Thymus (tissue), 11 donors: ENCODE results near the gene OTOF. TPM values are rescaled to one million over a fixed set of nuclear protein-coding genes. Genes with fewer than 3 reads are reported as not detected.

Experiments
- DNase-seq, 9 donors: peaks; one replicate each; pipeline ENCODE4 v3.0.0-alpha.2; 2013; ENCODE audit warnings: low spot score in 9 of 9, low read depth in 6 of 9, missing footprints in 1 of 9
- H3K27ac ChIP-seq, 2 donors: one replicate each; pipeline ENCODE4 v1.5.1; 2013; ENCODE audit warnings: control low read depth in 1 of 2, low read depth in 1 of 2, low read length in 1 of 2, mild to moderate bottlenecking in 1 of 2, moderate library complexity in 1 of 2
- H3K27me3 ChIP-seq, 2 donors: one replicate each; pipeline ENCODE4 v1.5.1; 2013; ENCODE audit warnings: low read length in 1 of 2; ENCODE audit not compliant: control insufficient read depth in 2 of 2, insufficient read depth in 1 of 2
- H3K36me3 ChIP-seq, 2 donors: one replicate each; pipeline ENCODE4 v1.5.1; 2013; ENCODE audit warnings: low read length in 1 of 2, mild to moderate bottlenecking in 1 of 2, moderate library complexity in 1 of 2; ENCODE audit not compliant: control insufficient read depth in 2 of 2, insufficient read depth in 2 of 2
- H3K4me1 ChIP-seq, 2 donors: one replicate each; pipeline ENCODE4 v1.5.1; 2013; ENCODE audit warnings: low read length in 2 of 2; ENCODE audit not compliant: control insufficient read depth in 2 of 2, insufficient read depth in 2 of 2
- H3K4me3 ChIP-seq, 2 donors: one replicate each; pipeline ENCODE4 v1.5.1; 2013; ENCODE audit warnings: low read length in 2 of 2, control low read depth in 1 of 2, mild to moderate bottlenecking in 1 of 2
- H3K9me3 ChIP-seq, 2 donors: one replicate each; pipeline ENCODE4 v1.5.1; 2013; ENCODE audit warnings: low read length in 1 of 2, mild to moderate bottlenecking in 1 of 2; ENCODE audit not compliant: control insufficient read depth in 2 of 2, insufficient read depth in 1 of 2
- WGBS: extraction: QIAGEN DNeasy Blood & Tissue Kit; methylation state at CpG from one replicate; pipeline ENCODE4 v1.1.7; 2013; 5-methylcytosine and 5-hydroxymethylcytosine counted together
- polyA plus RNA-seq: library from polyadenylated mRNA; stranded (reverse); fragments of 200-250 nt; gene quantifications from one replicate; pipeline ENCODE4 v1.2.3, GENCODE V29; 2013
- total RNA-seq: library from RNA; stranded (reverse); fragments of 120-200 nt; gene quantifications from one replicate; pipeline ENCODE4 v1.2.4, GENCODE V29; 2013
- donor health status: healthy.

The OTOF gene
- total and polyA plus RNA-seq, 2 donors: 0.42 to 0.71 TPM

- Histone ChIP-seq H3K4me1 (no peaks in the 10 kb centered on the region), H3K27ac (no peak overlapping the region), H3K4me3 (no peak overlapping the region), H3K36me3 (no peaks in the 10 kb centered on the region), H3K9me3 (no peaks in the 10 kb centered on the region), H3K27me3 (no peaks in the 10 kb centered on the region)
- WGBS: 79% methylated on average over 8 of the region's 8 CpGs
- DNase-seq: no peak
Observed at GRCh38 chr2:26438526-26438925, 39.4 kb downstream of the OTOF start.

GRCh38 chr2:26435106-26435505 lies 42.8 kb downstream of the OTOF start:
- DNase-seq: no peak
- no peak overlapping the region for H3K27ac ChIP-seq
- H3K36me3 ChIP-seq: no peaks in the 10 kb centered on the region
- no peak overlapping the region for H3K4me3 ChIP-seq
- H3K27me3 ChIP-seq: no peaks in the 10 kb centered on the region
- WGBS: 98% methylated on average over 2 of the region's 2 CpGs
- no peaks in the 10 kb centered on the region for H3K4me1 ChIP-seq
- no peaks in the 10 kb centered on the region for H3K9me3 ChIP-seq

- Histone ChIP-seq H3K4me1 (no peaks in the 10 kb centered on the region), H3K27ac (no peak overlapping the region), H3K36me3 (no peaks in the 10 kb centered on the region), H3K27me3 (no peaks in the 10 kb centered on the region), H3K4me3 (no peak overlapping the region), H3K9me3 (no peaks in the 10 kb centered on the region)
- WGBS: 47% methylated on average over 2 of the region's 2 CpGs
- DNase-seq: no peak
Observed at GRCh38 chr2:26432859-26433258, 45.1 kb downstream of the OTOF start.

- DNase-seq: no peak
- no peak overlapping the region for H3K4me3 ChIP-seq
- H3K36me3 ChIP-seq: no peaks in the 10 kb centered on the region
- no peak overlapping the region for H3K27ac ChIP-seq
- no peaks in the 10 kb centered on the region for H3K4me1 ChIP-seq
- H3K27me3 ChIP-seq: no peaks in the 10 kb centered on the region
- H3K9me3 ChIP-seq: no peaks in the 10 kb centered on the region
Observed at GRCh38 chr2:26432363-26432762, 45.6 kb downstream of the OTOF start.

- no peaks in the 10 kb centered on the region for H3K36me3 ChIP-seq
- WGBS: 96% methylated on average over 7 of the region's 7 CpGs
- H3K4me3 ChIP-seq: no peak overlapping the region
- no peaks in the 10 kb centered on the region for H3K4me1 ChIP-seq
- no peak for DNase-seq
- no peak overlapping the region for H3K27ac ChIP-seq
- H3K27me3 ChIP-seq: no peaks in the 10 kb centered on the region
- no peaks in the 10 kb centered on the region for H3K9me3 ChIP-seq
Observed at GRCh38 chr2:26430826-26431225, 47.1 kb downstream of the OTOF start.

GRCh38 chr2:26429779-26430578 lies 47.9 kb downstream of the OTOF start:
- WGBS: 92% methylated on average over 8 of the region's 8 CpGs
- DNase-seq: no peak
- no peaks in the 10 kb centered on the region for H3K36me3 ChIP-seq

GRCh38 chr2:26428846-26429245 lies 49.1 kb downstream of the OTOF start:
- WGBS: 95% methylated on average over 2 of the region's 2 CpGs
- H3K9me3 ChIP-seq: no peaks in the 10 kb centered on the region
- no peak overlapping the region for H3K27ac ChIP-seq
- H3K36me3 ChIP-seq: no peaks in the 10 kb centered on the region
- H3K4me3 ChIP-seq: no peak overlapping the region
- no peaks in the 10 kb centered on the region for H3K27me3 ChIP-seq
- no peak for DNase-seq
- H3K4me1 ChIP-seq: no peaks in the 10 kb centered on the region

More at GRCh38 chr2:26429779-26430578, 47.9 kb downstream of the OTOF start:
- H3K27me3 ChIP-seq: no peaks in the 10 kb centered on the region
- no peaks in the 10 kb centered on the region for H3K9me3 ChIP-seq
- no peak overlapping the region for H3K4me3 ChIP-seq
- H3K4me1 ChIP-seq: no peaks in the 10 kb centered on the region
- H3K27ac ChIP-seq: no peak overlapping the region

GRCh38 chr2:26424221-26424620 lies 53.7 kb downstream of the OTOF start:
- Histone ChIP-seq H3K36me3 (no peaks in the 10 kb centered on the region), H3K9me3 (no peaks in the 10 kb centered on the region), H3K27me3 (peaks cover 0 to 2% of the 10 kb centered on the region in 2 donors), H3K4me3 (no peak overlapping the region), H3K27ac (no peak overlapping the region), H3K4me1 (no peaks in the 10 kb centered on the region)
- DNase-seq: no peak
- WGBS: 90% methylated on average over 3 of the region's 3 CpGs

GRCh38 chr2:26423750-26424149 lies 54.2 kb downstream of the OTOF start:
- H3K9me3 ChIP-seq: no peaks in the 10 kb centered on the region
- H3K4me1 ChIP-seq: no peaks in the 10 kb centered on the region
- no peak overlapping the region for H3K4me3 ChIP-seq
- no peak for DNase-seq
- no peak overlapping the region for H3K27ac ChIP-seq
- H3K27me3 ChIP-seq: peaks cover 0 to 2% of the 10 kb centered on the region in 2 donors
- 86% methylated on average over 9 of the region's 9 CpGs for WGBS
- no peaks in the 10 kb centered on the region for H3K36me3 ChIP-seq
